GM19239 (cell line): ENCODE data around the gene LSR.
A peak's percentile ranks its signal among the peaks of the same experiment; 100 is the strongest.

Experiments
- DNase-seq: peaks from one replicate; pipeline ENCODE4 v3.0.0; 2011; ENCODE audit warnings: low spot score; ENCODE audit not compliant: insufficient read length
- FAIRE-seq: peaks from 2 replicates; lab custom pipeline; 2011; peaks lifted over from hg19 to GRCh38; lab: Jason Lieb, UNC

The LSR gene

DNA sequence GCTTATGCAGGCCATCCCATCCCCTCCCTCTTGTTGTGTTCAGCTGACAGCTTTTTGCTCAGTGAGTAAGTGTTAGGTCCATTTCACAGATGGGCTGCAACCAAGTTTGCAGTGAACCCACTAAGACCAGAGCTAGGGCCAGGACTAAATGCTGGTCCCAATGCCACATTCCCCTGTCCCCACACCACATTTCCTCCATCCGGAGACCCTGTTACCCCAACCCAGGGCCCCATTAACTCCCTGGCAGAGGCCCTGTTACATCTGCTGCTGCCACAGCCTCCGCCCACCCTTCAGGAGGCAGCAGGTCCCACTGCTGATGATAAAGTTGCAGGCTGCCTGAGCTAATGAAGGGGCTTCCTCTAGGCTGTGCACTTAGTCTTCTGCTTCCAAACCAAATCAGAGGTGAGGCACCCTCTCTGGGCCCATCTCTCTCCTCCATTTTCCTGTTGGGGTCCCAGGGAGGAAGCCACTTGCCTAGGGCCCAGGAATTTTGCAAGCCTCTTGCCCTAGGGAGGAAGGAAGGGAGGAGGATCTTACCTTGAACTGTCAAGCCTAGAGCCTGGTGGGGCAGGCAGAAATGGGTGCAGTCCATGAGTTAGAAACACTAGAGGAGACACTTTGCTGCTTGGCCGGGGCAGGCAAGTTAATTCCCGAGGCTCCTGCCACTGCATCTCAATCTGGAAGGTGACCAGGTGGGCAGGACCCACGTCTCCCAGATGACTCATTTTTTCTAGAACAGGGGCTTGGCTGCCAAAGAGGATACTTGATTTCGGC, 16.5 kb downstream of the LSR start:
- no peak for DNase-seq
- FAIRE-seq = no peak

GRCh38 chr19:35265900-35266519, 17.2 kb downstream of the LSR start:
- DNase-seq (no peak), FAIRE-seq (no peak)

DNA sequence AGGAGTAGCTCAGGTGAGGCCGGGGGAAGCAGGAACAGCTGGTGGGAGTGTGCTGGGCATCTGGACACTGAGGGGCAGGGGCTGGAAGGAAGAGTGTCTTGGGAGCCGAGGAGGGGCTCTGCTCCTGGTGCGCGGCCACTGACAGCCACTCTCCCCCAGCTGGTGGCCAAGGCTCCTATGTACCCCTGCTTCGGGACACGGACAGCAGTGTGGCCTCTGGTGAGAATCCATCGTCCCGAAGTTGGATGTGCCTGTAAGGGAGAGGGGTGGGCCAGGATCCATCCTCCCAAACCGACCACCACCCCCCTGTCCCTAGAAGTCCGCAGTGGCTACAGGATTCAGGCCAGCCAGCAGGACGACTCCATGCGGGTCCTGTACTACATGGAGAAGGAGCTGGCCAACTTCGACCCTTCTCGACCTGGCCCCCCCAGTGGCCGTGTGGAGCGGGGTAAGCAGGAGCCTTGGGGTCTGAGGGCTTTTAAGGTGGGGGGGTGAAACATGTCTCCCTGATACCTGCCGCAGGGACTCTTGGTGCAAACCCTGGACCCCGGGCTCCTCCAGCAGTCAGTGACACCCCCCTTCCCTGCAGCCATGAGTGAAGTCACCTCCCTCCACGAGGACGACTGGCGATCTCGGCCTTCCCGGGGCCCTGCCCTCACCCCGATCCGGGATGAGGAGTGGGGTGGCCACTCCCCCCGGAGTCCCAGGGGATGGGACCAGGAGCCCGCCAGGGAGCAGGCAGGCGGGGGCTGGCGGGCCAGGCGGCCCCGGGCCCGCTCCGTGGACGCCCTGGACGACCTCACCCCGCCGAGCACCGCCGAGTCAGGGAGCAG, 17.9 kb downstream of the LSR start:
- DNase-seq = no peak
- FAIRE-seq = no peak

- DNase-seq = no peak
Measured at GRCh38 chr19:35267353-35267817, 18.6 kb downstream of the LSR start.

GRCh38 chr19:35267818-35268535, 19.2 kb downstream of the LSR start:
- peak; percentile 93 for DNase-seq
- FAIRE-seq = peak; percentile 56

More at GRCh38 chr19:35267353-35267817, 18.6 kb downstream of the LSR start:
- peak; percentile 31 for FAIRE-seq

GRCh38 chr19:35268536-35269437, 20.0 kb downstream of the LSR start, which contains the start of gene USF2:
Gene USF2, plus strand, starts transcription at chr19:35268962. Its CDS starts 140 bp downstream, at chr19:35269102.
- FAIRE-seq (no peak), DNase-seq (peak; percentile 88)

- FAIRE-seq (peak; percentile 81), DNase-seq (peak; percentile 88)
Measured at GRCh38 chr19:35269438-35270117, 20.8 kb downstream of the LSR start.

DNA sequence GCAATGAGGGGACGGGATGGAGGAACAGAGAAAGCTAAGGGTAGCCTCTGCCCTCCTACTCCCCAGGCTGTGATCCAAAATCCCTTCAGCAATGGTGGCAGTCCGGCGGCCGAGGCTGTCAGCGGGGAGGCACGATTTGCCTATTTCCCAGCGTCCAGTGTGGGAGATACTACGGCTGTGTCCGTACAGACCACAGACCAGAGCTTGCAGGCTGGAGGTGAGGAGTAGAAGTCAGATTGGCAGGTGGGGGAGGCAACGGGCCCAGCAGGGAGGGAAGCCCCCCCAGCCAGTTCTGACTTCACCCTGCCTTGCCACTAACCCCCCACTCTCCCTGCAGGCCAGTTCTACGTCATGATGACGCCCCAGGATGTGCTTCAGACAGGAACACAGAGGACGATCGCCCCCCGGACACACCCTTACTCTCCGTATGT, 21.6 kb downstream of the LSR start:
- FAIRE-seq = no peak

GRCh38 chr19:35271546-35271945, 22.7 kb downstream of the LSR start:
- FAIRE-seq (no peak), DNase-seq (no peak)

More for the DNA sequence above, 21.6 kb downstream of the LSR start:
- DNase-seq = no peak

GRCh38 chr19:35272122-35272719, 23.4 kb downstream of the LSR start:
- DNase-seq (no peak), FAIRE-seq (no peak)

DNA sequence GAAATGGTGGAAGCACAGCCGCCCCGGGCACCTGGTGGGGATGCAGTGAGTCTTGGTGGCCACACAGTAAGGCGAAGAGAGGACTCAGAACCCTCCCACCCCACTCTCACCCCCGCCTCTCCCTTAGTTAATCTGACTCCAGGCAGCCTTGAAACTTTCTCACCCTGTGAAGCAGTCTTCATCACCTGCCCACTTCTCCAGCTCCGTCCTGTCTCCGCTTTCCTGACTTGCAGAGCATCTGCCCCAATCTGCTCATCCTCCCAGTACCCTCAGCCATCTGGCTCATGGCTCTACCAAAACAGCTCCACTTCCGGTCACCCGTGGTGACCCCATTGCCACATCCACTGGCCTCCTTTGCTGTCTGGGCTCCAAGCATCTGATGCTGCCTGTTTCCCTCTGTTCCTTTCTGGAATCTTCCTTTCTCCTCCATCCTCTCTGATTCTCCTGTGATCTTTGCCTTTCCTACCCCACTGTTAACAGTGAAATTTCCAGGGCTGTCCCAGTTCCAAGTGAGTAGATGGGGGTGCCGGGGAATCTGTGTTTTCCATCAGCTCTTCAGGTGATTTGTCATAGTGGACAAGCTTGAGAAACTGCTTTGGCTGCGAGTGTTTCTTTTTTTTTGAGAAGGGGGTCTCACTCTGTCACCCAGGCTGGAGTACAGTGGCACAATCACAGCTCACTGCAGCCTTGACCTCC, 24.3 kb downstream of the LSR start:
- no peak for FAIRE-seq

GRCh38 chr19:35273686-35274259, 25.0 kb downstream of the LSR start:
- FAIRE-seq (peak; percentile 40), DNase-seq (no peak)

More for the DNA sequence above, 24.3 kb downstream of the LSR start:
- DNase-seq = no peak

GRCh38 chr19:35274323-35274722, 25.5 kb downstream of the LSR start:
- no peak for DNase-seq
- no peak for FAIRE-seq

GRCh38 chr19:35276706-35277281, 28.0 kb downstream of the LSR start:
- FAIRE-seq (no peak), DNase-seq (no peak)

- DNase-seq (no peak), FAIRE-seq (no peak)
Measured at GRCh38 chr19:35278578-35279284, 29.9 kb downstream of the LSR start.

GRCh38 chr19:35279374-35279773, 30.6 kb downstream of the LSR start:
- DNase-seq = no peak
- no peak for FAIRE-seq
